Prostate gland (tissue), 2 donors: ENCODE measurements around the gene TWF2. TPM values are rescaled to one million over a fixed set of nuclear protein-coding genes. Genes with fewer than 3 reads are reported as not detected.

ENCODE experiments used
- DNase-seq: peaks from one replicate; pipeline ENCODE4 v3.0.0-alpha.2; 2019; ENCODE audit warnings: low spot score
- H3K27ac ChIP-seq, 2 donors: fragments of 200-600 bp; sonication (generic); 2 replicates each; pipeline ENCODE4 v1.5.1; 2017 to 2019
- H3K27me3 ChIP-seq: fragments of 200-600 bp; sonication (generic); replicated peaks from 2 replicates; pipeline ENCODE4 v1.5.1; 2019; ENCODE audit not compliant: insufficient read depth
- H3K36me3 ChIP-seq, 2 donors: fragments of 200-600 bp; sonication (generic); 1 replicate in 1 of 2; 2 replicates in 1 of 2; pipeline versions ENCODE4 v1.5.1 to v1.8.1; 2017 to 2019
- H3K4me1 ChIP-seq: fragments of 200-600 bp; sonication (generic); replicated peaks from 2 replicates; pipeline ENCODE4 v1.5.1; 2019
- H3K4me3 ChIP-seq, 2 donors: fragments of 200-600 bp; sonication (generic); 2 replicates each; pipeline ENCODE4 v1.5.1; 2017 to 2019
- H3K9me3 ChIP-seq: fragments of 200-600 bp; sonication (generic); 2 replicates; pipeline ENCODE4 v1.5.1; 2017
- CTCF ChIP-seq, 4 experiments: fragments of 200-600 bp in 2 of 4; fragments of 450-650 bp in 2 of 4; sonication (generic) in 2 of 4; IDR thresholded peaks; 1 replicate in 3 of 4; 2 replicates in 1 of 4; pipeline ENCODE4 v1.5.1; 2016 to 2019; ENCODE audit warnings: antibody characterized with exemption in 4 of 4, mild to moderate bottlenecking in 2 of 4, moderate library complexity in 2 of 4
- POLR2A ChIP-seq: fragments of 450-650 bp; IDR thresholded peaks from one replicate; pipeline ENCODE4 v1.6.1; 2016; ENCODE audit warnings: antibody characterized with exemption, mild to moderate bottlenecking
- POLR2AphosphoS5 ChIP-seq: sonication (generic); formaldehyde crosslinking; IDR thresholded peaks from one replicate; pipeline ENCODE4 v1.6.1; 2017; ENCODE audit warnings: antibody characterized with exemption
- WGBS: methylation state at CpG from one replicate; pipeline ENCODE4 v1.1.5; 2018; 5-methylcytosine and 5-hydroxymethylcytosine counted together
- intact Hi-C: fragments of 100-400 bp; cut with DNase I; formaldehyde crosslinking; loops from one replicate; pipeline ENCODE4 v1.14.2; 2022
- total RNA-seq, 2 donors: library from RNA; depleted of rRNA; stranded (reverse); fragments of >200 nt; gene quantifications; one replicate each; pipeline ENCODE4 v1.1.0, GENCODE V29; 2016

The TWF2 gene
- total RNA-seq, 2 donors from 2014 or later = 60.9 to 65.5 TPM

DNA sequence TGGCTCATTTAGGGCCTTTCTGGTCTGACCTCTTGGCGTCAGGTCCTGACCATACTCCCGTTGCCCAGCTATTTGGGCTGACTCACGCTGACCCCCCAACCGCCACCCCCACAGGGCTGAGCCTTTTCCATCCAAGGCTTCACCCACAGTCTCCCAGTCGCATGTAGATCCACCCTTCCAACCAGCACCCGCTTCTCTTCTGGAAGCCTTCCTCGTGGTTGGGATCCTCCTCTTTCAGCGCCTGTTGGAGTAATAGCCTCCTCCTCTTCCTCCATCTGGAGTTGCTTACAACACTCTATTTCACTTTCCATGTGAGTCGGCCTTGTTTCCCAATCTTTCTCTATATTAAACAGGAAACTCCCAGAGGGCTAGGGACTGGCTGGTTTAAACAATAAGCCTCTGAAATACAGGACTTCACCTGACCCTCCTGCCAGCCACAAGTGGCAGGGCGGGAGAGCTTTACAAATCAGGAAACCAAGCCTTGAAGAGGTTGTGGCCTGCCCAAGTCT lies 43.1 kb downstream of the TWF2 start:
- Histone ChIP-seq H3K4me3 (no peak overlapping the region), H3K9me3 (no peaks in the 10 kb centered on the region), H3K27ac (no peak overlapping the region), H3K4me1 (peaks cover 7% of the 10 kb centered on the region), H3K27me3 (no peaks in the 10 kb centered on the region), H3K36me3 (no peaks in the 10 kb centered on the region)
- WGBS = 83% methylated on average over 10 of the region's 10 CpGs
- intact Hi-C loops = loop anchor here (5.0 kb wide), 1 partner anchor 44 kb away; the partner anchor contains the start of gene POC1A
- no peak for DNase-seq
- TF ChIP-seq POLR2A (no peak), CTCF (IDR thresholded peaks at IDR 0.05) (no peak), POLR2AphosphoS5 (no peak)

DNA sequence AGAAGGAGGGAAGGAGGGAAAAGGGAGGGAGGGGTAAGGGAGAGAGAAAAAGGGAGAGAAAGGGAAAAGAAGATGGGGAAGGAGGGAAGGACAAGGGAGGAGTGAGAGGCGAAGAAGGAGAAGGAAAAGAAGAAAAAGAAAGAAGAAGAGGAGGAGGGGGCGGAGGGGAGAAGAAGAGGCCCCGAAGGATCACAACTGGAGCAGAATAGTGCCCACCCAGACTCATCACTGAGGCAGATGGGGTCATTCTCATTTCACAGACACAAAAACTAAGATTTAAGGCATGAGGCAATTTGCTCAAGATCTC lies 43.7 kb downstream of the TWF2 start:
- H3K27ac ChIP-seq = no peak overlapping the region
- peaks cover 13% of the 10 kb centered on the region for H3K4me1 ChIP-seq
- H3K4me3 ChIP-seq = no peak overlapping the region
- intact Hi-C loops = loop anchor here (5.0 kb wide), 1 partner anchor 43 kb away; the partner anchor contains the start of gene POC1A
- 93% methylated on average over 3 of the region's 3 CpGs for WGBS
- H3K27me3 ChIP-seq = no peaks in the 10 kb centered on the region
- no peak for TF ChIP-seq POLR2AphosphoS5
- no peak for TF ChIP-seq CTCF (IDR thresholded peaks at IDR 0.05)
- no peak for TF ChIP-seq POLR2A
- H3K36me3 ChIP-seq = no peaks in the 10 kb centered on the region
- no peaks in the 10 kb centered on the region for H3K9me3 ChIP-seq
- no peak for DNase-seq

DNA sequence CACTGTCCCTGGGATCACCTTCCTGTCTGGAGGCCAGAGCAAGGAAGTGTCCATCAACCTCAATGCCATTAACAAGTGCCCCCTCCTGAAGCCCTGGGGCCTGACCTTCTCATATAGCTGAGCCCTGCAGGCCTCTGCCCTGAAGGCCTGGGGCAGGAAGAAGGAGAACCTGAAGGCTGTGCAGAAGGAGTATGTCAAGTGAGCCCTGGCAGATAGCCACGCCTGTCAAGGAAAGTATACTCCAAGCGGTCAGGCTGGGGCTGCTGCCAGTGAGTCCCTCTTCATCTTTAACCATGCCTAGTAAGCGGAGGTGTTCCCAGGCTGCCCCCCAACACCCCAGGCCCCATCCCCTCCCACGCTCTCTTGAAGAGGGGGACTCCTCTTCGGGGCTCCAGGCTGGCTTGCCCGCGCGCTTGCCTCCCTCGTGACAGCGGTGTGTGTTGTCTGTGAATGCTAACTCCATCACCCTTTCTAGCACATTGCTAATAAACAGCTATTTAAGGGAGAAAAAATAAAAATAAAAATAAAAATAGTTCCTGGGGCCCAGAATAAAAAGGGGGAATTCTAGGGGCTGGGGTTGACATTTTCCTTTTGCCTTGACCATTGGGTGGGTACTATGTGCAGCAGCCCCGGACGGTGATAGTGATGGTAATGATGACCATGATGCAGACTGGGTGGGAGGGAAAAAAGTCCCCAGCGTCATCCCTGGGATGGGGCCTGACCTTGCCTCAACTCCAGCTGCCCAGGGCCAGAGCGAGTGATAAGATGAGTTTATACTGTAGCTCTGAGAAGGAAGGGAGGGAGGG lies 44.3 kb downstream of the TWF2 start:
- Histone ChIP-seq H3K4me1 (peaks cover 18% of the 10 kb centered on the region), H3K27ac (no peak overlapping the region), H3K36me3 (no peaks in the 10 kb centered on the region), H3K9me3 (no peaks in the 10 kb centered on the region), H3K4me3 (no peak overlapping the region), H3K27me3 (no peaks in the 10 kb centered on the region)
- intact Hi-C loops = loop anchor here (5.0 kb wide), 1 partner anchor 42 kb away; the partner anchor contains the start of gene POC1A
- WGBS = 61% methylated on average over 14 of the region's 14 CpGs
- no peak for TF ChIP-seq POLR2AphosphoS5
- no peak for TF ChIP-seq CTCF (IDR thresholded peaks at IDR 0.05)
- TF ChIP-seq POLR2A = no peak
- DNase-seq = no peak

- no peak for TF ChIP-seq POLR2A
- TF ChIP-seq CTCF (IDR thresholded peaks at IDR 0.05) = no peak
- TF ChIP-seq POLR2AphosphoS5 = no peak
- no peaks in the 10 kb centered on the region for H3K36me3 ChIP-seq
- no peaks in the 10 kb centered on the region for H3K9me3 ChIP-seq
- H3K27ac ChIP-seq = no peak overlapping the region
- no peaks in the 10 kb centered on the region for H3K27me3 ChIP-seq
- H3K4me1 ChIP-seq = peaks cover 18% of the 10 kb centered on the region
- peak; percentile 25 for DNase-seq
- intact Hi-C loops = no loop called here
- no peak overlapping the region for H3K4me3 ChIP-seq
- 53% methylated on average over 18 of the region's 18 CpGs for WGBS
Measured at GRCh38 chr3:52193065-52193464, 45.9 kb downstream of the TWF2 start.

GRCh38 chr3:52191663-52192062 lies 47.3 kb downstream of the TWF2 start:
- TF ChIP-seq CTCF (IDR thresholded peaks at IDR 0.05) = no peak
- TF ChIP-seq POLR2AphosphoS5 = no peak
- no peak for TF ChIP-seq POLR2A
- Histone ChIP-seq H3K4me3 (no peak overlapping the region), H3K9me3 (no peaks in the 10 kb centered on the region), H3K36me3 (no peaks in the 10 kb centered on the region), H3K27ac (no peak overlapping the region), H3K4me1 (peaks cover 11% of the 10 kb centered on the region), H3K27me3 (no peaks in the 10 kb centered on the region)
- intact Hi-C loops = no loop called here
- no peak for DNase-seq
- 80% methylated on average over 4 of the region's 4 CpGs for WGBS
